ENCODE data around the gene ABCA1. TPM values are rescaled to one million over a fixed set of nuclear protein-coding genes. Genes with fewer than 3 reads are reported as not detected.

ABCA1 gene
- total and polyA plus RNA-seq, 10 of the 15 experiments (the other 5 are each of a cell fraction or from before 2014, with no cell fraction given): 0.01 to 0.56 (median 0.16) TPM

DNA sequence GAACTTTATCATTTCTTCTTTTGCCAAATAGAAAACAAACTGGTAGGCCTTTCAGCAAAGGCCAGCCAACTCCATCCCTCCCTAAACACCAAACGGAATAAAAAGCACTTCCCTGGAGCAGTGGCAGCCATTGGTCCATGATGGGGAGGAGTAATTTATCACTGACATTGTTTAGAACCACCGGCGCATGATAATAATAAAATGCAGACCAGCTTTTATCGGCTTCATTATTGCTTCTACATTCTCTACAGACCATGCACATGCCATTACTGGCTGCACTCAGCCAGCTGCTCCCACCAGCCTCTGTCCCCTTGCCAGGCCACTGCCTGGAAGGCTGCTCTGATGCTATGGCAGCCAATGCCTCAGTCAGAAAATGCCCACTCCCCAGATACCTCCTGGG, 45.9 kb downstream of the ABCA1 start:
- CTCF ChIA-PET: no interaction called here
- Histone ChIP-seq H3K4me3 (no peak overlapping the region), H3K9ac (ENCODE audit: control insufficient read depth, insufficient read depth, low read length) (no peak overlapping the region), H3K4me1 (ENCODE audit: control insufficient read depth, insufficient read depth, low read length) (no peaks in the 10 kb centered on the region), H3K9me3 (replicated peaks; ENCODE audit: control insufficient read depth, insufficient read depth, low read length) (no peaks in the 10 kb centered on the region), H2AFZ (ENCODE audit: control insufficient read depth, low read depth, low read length) (no peak overlapping the region), H4K20me1 (ENCODE audit: control insufficient read depth, insufficient read depth) (no peaks in the 10 kb centered on the region), H3K27me3 (replicated peaks in 1 of 2; ENCODE audit: control insufficient read depth in 2 of 2, insufficient read depth in 2 of 2, low read length in 1 of 2) (no peaks in the 10 kb centered on the region), H3K79me2 (ENCODE audit: control insufficient read depth, insufficient read depth, low read length) (no peaks in the 10 kb centered on the region), H3K27ac (ENCODE audit: control insufficient read depth, insufficient read depth) (no peak overlapping the region), H3K4me2 (ENCODE audit: control insufficient read depth, insufficient read depth) (no peak overlapping the region), H3K36me3 (ENCODE audit: control insufficient read depth in 2 of 2, insufficient read depth in 2 of 2, low read length in 1 of 2) (no peaks in the 10 kb centered on the region)
- POLR2A ChIA-PET: no interaction called here
- DNase-seq (ENCODE audit: low read depth, low spot score): no peak
- ATAC-seq: no peak
- TF ChIP-seq ZBTB11 (CRISPR knock-in tag; IDR thresholded peaks at IDR 0.05): no peak
- no peak for TF ChIP-seq SMAD1 (IDR thresholded peaks at IDR 0.05; ENCODE audit: low read depth, partially characterized antibody)
- TF ChIP-seq CEBPB (IDR thresholded peaks at IDR 0.05; ENCODE audit: borderline replicate concordance in 1 of 2, low read depth in 2 of 2, low read length in 2 of 2): no peak
- TF ChIP-seq BMI1 (IDR thresholded peaks at IDR 0.05; ENCODE audit: borderline replicate concordance): no peak
- TF ChIP-seq SIN3A (IDR thresholded peaks at IDR 0.05; ENCODE audit: low read depth, low read length): no peak
- TF ChIP-seq BHLHE40 (IDR thresholded peaks at IDR 0.05; ENCODE audit: borderline replicate concordance in 1 of 2, low read depth in 2 of 2, low read length in 1 of 2): no peak
- TF ChIP-seq CBFB (IDR thresholded peaks at IDR 0.05; ENCODE audit: low read depth): no peak
- TF ChIP-seq CREB1 (IDR thresholded peaks at IDR 0.05; ENCODE audit: low read depth): no peak
- TF ChIP-seq YBX1 (IDR thresholded peaks at IDR 0.05): no peak
- TF ChIP-seq TAF1 (IDR thresholded peaks at IDR 0.05; ENCODE audit: borderline replicate concordance, low read depth, low read length): no peak
- TF ChIP-seq, protein P1, sequence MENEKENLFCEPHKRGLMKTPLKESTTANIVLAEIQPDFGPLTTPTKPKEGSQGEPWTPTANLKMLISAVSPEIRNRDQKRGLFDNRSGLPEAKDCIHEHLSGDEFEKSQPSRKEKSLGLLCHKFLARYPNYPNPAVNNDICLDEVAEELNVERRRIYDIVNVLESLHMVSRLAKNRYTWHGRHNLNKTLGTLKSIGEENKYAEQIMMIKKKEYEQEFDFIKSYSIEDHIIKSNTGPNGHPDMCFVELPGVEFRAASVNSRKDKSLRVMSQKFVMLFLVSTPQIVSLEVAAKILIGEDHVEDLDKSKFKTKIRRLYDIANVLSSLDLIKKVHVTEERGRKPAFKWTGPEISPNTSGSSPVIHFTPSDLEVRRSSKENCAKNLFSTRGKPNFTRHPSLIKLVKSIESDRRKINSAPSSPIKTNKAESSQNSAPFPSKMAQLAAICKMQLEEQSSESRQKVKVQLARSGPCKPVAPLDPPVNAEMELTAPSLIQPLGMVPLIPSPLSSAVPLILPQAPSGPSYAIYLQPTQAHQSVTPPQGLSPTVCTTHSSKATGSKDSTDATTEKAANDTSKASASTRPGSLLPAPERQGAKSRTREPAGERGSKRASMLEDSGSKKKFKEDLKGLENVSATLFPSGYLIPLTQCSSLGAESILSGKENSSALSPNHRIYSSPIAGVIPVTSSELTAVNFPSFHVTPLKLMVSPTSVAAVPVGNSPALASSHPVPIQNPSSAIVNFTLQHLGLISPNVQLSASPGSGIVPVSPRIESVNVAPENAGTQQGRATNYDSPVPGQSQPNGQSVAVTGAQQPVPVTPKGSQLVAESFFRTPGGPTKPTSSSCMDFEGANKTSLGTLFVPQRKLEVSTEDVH (IDR thresholded peaks at IDR 0.05; ENCODE audit: low read depth, partially characterized antibody): no peak
- TF ChIP-seq, protein P2, sequence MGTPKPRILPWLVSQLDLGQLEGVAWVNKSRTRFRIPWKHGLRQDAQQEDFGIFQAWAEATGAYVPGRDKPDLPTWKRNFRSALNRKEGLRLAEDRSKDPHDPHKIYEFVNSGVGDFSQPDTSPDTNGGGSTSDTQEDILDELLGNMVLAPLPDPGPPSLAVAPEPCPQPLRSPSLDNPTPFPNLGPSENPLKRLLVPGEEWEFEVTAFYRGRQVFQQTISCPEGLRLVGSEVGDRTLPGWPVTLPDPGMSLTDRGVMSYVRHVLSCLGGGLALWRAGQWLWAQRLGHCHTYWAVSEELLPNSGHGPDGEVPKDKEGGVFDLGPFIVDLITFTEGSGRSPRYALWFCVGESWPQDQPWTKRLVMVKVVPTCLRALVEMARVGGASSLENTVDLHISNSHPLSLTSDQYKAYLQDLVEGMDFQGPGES (IDR thresholded peaks at IDR 0.05): no peak
- SMC1A ChIA-PET (ENCODE audit: uncharacterized antibody, unreplicated experiment): no interaction called here
- RAD21 ChIA-PET (ENCODE audit: unreplicated experiment): no interaction called here
- no peak for FAIRE-seq
- 50% methylated on average over 4 of the region's 4 CpGs for WGBS (ENCODE audit: insufficient coverage, insufficient replicate concordance, low lambda C conversion rate, missing lambda C conversion rate)
- no TSS peak for BruUV-seq (replicated peaks)
- intact Hi-C loops (cut with micrococcal nuclease; ENCODE audit: unreplicated experiment) (no loop called here), in situ Hi-C loops (cut with MboI) (no loop called here)
